Activated naive CD8-positive, alpha-beta T cell treated with anti-CD3 and anti-CD28 coated beads for 36 hours (primary cell): ENCODE measurements around the gene CYGB. TPM values are rescaled to one million over a fixed set of nuclear protein-coding genes. Genes with fewer than 3 reads are reported as not detected.

Source experiments
- DNase-seq: peaks from one replicate; pipeline ENCODE4 v3.0.0; 2021
- H3K27ac Mint-ChIP-seq: one replicate; pipeline ENCODE4 v1.8.0; 2022; ENCODE audit warnings: mild to moderate bottlenecking, moderate library complexity, mixed read lengths
- H3K27me3 Mint-ChIP-seq: one replicate; pipeline ENCODE4 v1.8.0; 2022; ENCODE audit warnings: mild to moderate bottlenecking, mixed read lengths
- H3K36me3 Mint-ChIP-seq: one replicate; pipeline ENCODE4 v1.8.0; 2021; ENCODE audit warnings: mild to moderate bottlenecking, mixed read lengths
- H3K4me1 Mint-ChIP-seq: one replicate; pipeline ENCODE4 v1.8.0; 2021; ENCODE audit warnings: mixed read lengths
- H3K4me3 Mint-ChIP-seq: one replicate; pipeline ENCODE4 v1.8.0; 2022; ENCODE audit warnings: mild to moderate bottlenecking, moderate library complexity, mixed read lengths
- H3K9me3 Mint-ChIP-seq: one replicate; pipeline ENCODE4 v1.8.0; 2022; ENCODE audit warnings: mixed read lengths
- total RNA-seq, 2 experiments: library from RNA; stranded (reverse); gene quantifications; one replicate each; pipeline ENCODE4 v1.2.3, GENCODE V29; 2021

The CYGB gene
- under 1 TPM; 0.33 to 0.62 TPM for total RNA-seq

DNA sequence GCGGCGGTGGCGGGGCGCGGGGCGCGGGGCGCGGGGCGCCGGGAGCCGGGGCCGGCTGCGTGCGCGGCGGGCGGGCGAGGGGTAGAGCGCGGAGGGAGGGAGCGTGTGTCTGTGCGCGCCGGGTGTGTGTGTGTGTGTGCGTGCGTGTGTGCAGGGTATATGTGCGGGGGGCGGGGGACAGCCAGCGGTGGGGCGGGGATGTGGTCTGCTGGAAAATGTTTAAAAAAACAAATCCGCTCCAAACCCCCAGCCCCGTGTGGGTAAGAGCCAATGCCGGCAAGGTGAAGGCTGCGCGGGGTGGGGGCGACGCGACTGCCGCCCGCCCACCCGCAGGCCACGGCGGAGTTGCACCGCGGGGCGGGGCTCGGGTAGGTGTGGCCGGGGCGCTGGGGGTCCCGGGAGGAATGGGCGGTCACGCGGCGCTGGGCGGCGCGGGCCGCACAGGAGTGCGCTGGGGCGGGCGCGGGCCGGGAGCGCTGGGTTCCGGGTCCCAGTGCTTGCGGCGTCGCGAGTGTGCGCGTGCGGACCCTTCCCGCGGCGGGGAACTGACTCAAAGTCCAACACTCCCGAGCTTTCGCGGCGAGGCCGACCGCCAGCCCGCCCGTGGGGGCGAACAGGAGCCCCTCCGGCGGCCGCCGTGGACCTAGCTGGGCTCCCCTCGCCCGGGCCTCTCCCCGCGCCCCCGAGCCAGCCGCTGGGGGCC is at the start of gene CYGB:
Gene CYGB, minus strand, starts transcription at position 132 of the 703 bp plus-strand sequence. CDS start 167 bp downstream, outside the sequence.
- H3K9me3 Mint-ChIP-seq: no peaks in the 10 kb centered on the region
- H3K27me3 Mint-ChIP-seq: peaks cover 21% of the 10 kb centered on the region
- no peaks in the 10 kb centered on the region for H3K36me3 Mint-ChIP-seq
- H3K4me3 Mint-ChIP-seq: peak within 1 kb of the TSS; percentile 32
- no peak within 1 kb of the TSS for H3K27ac Mint-ChIP-seq
- H3K4me1 Mint-ChIP-seq: peaks cover 3% of the 10 kb centered on the region
- DNase-seq: peak; percentile 36

DNA sequence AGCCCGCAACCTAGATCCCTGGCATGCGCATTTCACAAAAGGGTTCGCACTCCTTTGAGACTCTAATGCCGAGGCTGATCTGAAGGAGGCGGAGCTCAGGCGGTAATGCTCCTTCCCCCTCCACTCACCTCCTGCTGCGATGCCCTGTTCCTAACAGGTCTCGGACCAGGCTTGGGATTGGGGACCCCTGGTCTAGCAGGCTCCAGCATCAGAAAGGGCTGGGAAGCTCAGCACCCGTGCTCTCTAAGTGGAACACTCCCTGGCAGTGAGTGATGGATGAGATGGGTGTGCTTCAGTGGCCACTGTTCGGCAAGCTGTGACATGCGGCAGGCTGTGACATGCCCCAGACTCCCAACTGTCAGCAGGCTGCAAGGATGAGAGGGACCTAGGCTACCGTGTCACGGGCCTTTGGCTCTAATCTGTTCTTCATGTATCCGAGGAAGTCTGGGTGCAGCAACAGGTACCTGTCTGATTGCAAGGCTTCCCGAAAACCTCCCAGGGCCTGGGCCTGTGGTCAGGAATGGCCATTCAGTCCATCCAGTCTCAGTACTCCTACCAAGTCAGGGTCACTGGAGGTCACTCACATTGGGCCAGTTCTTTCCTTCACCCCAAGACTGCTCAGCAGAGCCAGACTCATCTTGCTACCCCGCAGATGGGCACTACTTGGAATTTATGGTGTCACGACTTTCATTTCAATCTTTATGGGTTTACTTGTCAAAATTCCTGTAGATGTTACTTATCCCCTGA is 49.4 kb upstream of the CYGB start:
- Mint-ChIP-seq H3K4me3 (no peak overlapping the region), H3K4me1 (peaks cover 4% of the 10 kb centered on the region), H3K36me3 (no peaks in the 10 kb centered on the region), H3K9me3 (no peaks in the 10 kb centered on the region), H3K27ac (no peak overlapping the region), H3K27me3 (peaks cover 71% of the 10 kb centered on the region)
- no peak for DNase-seq

DNA sequence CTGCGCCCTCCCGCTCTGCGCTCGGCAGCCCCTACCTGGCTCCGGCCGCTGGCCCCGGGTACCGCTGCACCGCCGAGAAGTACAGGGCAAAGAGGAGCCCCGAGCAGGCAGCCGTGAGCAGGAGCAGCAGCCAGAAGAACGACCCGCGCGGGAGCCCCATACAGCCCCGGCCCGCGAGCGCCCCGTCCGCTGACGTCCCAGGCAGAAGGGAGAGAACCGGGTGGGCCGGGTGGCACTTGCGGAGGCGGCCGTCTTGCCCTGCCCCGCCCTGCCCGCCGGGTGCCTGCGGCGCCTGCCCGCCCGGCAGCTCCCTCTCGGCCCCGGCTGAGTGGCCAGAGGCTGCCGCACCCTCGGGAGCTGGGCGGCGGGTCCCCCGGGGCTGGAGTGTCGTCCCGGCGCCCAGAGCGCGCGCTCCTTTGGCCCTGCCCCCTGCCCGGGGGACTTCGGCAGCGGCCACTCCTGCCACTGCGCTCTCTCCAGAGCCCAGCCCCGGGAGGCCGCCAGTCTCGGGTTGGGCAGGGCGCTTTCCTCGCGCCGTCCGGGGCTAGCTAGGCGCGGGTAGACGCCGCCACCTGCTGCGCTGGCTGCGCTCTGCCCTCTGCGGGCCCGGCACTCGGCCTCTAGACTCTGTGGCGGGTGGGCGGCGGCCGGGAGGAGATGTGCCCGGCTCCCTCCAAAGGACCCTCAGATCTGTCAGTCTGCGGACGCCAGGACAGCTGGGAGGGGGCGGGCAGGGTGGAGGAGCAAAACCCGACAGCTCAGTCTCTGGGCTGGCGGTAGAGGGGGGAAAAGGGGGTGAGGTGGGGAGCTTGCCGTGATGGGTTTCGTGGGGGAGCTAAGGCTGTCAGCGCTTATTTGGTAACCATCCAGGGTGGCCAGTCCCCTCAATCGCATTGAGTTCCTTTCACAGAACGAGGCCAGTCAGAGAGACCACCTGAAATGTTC is 48.4 kb upstream of the CYGB start, which contains the start of gene ST6GALNAC2:
Gene ST6GALNAC2, minus strand, starts transcription at position 212 of the 945 bp plus-strand sequence. Its CDS starts 52 bp downstream, at position 160.
- H3K27ac Mint-ChIP-seq: no peak within 1 kb of the TSS
- peaks cover 71% of the 10 kb centered on the region for H3K27me3 Mint-ChIP-seq
- H3K4me3 Mint-ChIP-seq: peak within 1 kb of the TSS; percentile 42
- H3K36me3 Mint-ChIP-seq: no peaks in the 10 kb centered on the region
- DNase-seq: peak; percentile 46
- H3K9me3 Mint-ChIP-seq: no peaks in the 10 kb centered on the region
- H3K4me1 Mint-ChIP-seq: peaks cover 4% of the 10 kb centered on the region

DNA sequence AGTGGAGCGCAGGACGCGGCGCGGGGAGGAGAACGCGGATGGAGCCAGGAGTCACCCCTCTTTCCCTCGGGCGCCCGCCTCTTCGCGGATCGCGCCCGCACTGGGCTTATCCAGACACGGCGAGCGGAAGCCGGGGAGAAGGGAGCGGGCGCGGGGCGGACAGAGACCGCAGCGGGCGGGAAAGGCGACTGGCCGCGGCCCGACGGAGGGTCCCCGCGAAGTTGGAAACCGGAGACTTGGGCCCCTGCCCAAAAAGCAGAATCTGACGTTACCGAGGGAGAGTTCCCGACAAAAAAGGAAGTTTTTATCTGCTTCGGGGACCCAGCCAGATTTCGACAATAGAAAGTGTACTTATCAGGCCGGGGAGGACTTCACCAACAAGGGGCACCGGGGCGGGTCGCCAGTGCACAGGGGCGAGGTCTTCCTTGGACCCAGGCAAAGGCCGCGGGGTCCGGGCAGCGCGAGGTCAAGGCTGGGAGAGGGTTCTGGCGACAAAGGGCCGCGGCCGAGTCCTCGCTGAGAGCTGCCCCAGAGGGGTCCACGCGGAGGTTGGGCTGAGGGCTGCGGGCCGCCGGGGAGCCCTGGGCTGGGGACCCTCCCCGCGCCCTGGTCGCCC is 47.6 kb upstream of the CYGB start:
- H3K4me1 Mint-ChIP-seq: peaks cover 4% of the 10 kb centered on the region
- H3K36me3 Mint-ChIP-seq: no peaks in the 10 kb centered on the region
- DNase-seq: no peak
- no peak overlapping the region for H3K27ac Mint-ChIP-seq
- H3K9me3 Mint-ChIP-seq: no peaks in the 10 kb centered on the region
- peak overlapping the region; percentile 42 for H3K4me3 Mint-ChIP-seq
- peaks cover 69% of the 10 kb centered on the region for H3K27me3 Mint-ChIP-seq

DNA sequence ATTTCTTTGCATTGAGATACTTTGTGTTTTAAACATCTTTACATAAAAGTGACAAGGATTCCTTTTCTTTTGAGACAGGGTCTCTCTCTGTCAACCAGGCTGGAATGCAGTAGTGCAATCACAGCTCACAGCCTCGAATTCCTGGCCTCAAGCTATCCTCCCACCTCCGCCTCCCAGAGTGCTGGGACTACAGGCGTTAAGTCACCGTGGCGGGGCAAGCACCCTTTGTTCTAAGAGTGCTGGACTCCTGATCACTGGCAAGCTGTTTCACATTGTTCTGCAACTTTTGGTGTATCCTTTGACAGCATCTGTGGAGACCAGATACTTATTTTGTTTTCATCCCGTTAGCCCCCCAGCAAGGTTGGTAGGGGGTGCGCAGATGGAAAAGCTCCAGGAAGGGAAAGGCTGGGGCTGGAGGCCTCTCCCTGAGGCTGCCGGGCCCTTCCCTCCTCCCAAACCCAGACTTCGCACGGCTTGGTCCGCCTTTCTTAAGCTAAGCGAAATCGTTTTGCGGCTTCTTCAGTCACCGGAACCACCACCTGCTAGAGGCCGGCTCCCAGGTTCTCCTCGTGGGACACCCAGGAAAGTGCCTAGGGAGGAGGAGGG is 47.0 kb upstream of the CYGB start:
- Mint-ChIP-seq H3K9me3 (no peaks in the 10 kb centered on the region), H3K36me3 (no peaks in the 10 kb centered on the region), H3K4me3 (peak overlapping the region; percentile 42), H3K27ac (no peak overlapping the region), H3K27me3 (peaks cover 62% of the 10 kb centered on the region), H3K4me1 (peaks cover 6% of the 10 kb centered on the region)
- DNase-seq: no peak

DNA sequence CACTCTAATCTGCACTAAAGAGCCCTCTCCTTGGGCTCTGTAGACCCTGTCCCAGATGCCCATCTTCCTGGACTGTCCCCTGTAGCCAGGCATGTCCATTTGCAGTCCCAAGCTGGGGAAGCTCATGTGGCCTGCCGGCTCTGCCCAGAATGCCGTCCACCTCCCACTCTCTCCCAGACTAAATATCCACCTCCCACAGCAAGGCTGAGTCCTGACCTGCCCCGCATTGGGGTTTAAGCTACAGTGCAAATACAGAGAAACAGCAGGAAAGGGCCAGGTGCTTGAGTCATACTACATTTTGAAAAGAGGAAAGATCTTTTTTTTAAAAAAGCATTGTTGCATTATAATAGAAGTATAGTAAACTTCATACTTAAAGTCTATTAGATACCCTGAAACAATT is 45.2 kb upstream of the CYGB start:
- no peak overlapping the region for H3K4me3 Mint-ChIP-seq
- H3K4me1 Mint-ChIP-seq: peaks cover 11% of the 10 kb centered on the region
- H3K27ac Mint-ChIP-seq: no peak overlapping the region
- H3K9me3 Mint-ChIP-seq: no peaks in the 10 kb centered on the region
- no peaks in the 10 kb centered on the region for H3K36me3 Mint-ChIP-seq
- DNase-seq: no peak
- H3K27me3 Mint-ChIP-seq: peaks cover 45% of the 10 kb centered on the region

DNA sequence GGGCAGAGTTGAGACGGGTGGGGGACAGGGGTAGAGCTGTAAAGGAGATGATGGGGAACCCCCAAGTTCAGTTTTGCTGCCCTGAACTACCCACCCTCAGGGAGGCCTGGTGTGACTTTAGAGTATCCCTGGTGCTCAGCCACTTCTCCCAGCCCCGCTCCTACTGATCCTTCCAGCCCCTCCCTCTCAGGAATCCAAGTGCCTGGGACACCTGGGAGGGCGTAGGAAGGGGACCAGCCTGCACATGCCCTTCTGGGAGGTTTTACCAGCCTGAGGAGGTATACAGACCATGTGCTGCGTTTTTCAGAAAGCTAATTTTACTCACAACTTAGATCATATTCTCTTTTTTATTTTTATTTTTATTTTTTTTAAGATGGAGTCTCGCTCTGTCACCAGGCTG is 44.0 kb upstream of the CYGB start:
- Mint-ChIP-seq H3K9me3 (no peaks in the 10 kb centered on the region), H3K36me3 (no peaks in the 10 kb centered on the region), H3K27ac (no peak overlapping the region), H3K27me3 (peaks cover 33% of the 10 kb centered on the region), H3K4me3 (no peak overlapping the region), H3K4me1 (peaks cover 11% of the 10 kb centered on the region)
- no peak for DNase-seq

DNA sequence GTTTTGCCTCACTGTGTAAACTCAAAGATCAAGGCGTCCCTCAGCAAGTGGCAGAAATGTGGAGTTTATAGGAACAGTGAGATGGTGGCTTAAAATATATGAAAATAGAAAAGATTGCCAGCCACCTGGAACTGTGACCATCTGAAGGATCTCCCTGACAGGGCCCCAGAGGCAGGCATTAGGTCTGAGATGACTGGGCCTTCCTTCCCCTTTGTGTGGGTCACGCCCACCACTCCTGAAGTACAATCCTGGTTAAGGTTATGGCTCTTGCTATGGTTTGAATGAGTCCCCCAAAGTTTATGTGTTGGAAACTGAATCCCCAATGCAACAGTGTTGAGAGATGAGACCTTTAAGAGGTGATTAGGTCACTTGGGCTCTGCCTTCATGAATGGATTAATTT is 41.8 kb upstream of the CYGB start:
- H3K36me3 Mint-ChIP-seq: no peaks in the 10 kb centered on the region
- H3K4me1 Mint-ChIP-seq: peaks cover 8% of the 10 kb centered on the region
- no peaks in the 10 kb centered on the region for H3K9me3 Mint-ChIP-seq
- DNase-seq: no peak
- no peak overlapping the region for H3K4me3 Mint-ChIP-seq
- peaks cover 17% of the 10 kb centered on the region for H3K27me3 Mint-ChIP-seq
- H3K27ac Mint-ChIP-seq: no peak overlapping the region

DNA sequence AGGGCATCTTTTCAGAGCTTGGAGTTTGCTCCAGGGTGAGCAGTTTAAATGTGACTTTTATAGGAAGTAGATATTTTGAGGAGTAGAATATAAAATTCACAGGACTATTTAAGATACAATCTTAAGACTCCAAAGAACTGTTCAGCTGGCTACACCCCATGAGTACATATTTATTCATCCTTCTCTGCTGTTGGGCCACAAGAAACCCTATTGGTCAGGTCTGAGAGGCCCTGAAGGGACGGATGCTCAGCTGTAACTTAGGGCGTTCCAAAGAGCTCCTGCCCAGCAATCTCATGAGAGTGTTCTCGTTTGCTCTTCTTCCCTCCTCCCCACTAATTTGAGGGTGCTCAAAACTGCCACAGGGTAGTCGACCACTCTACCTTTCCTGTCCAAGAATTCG is 40.9 kb upstream of the CYGB start:
- Mint-ChIP-seq H3K4me1 (peaks cover 8% of the 10 kb centered on the region), H3K27me3 (peaks cover 8% of the 10 kb centered on the region), H3K36me3 (no peaks in the 10 kb centered on the region), H3K4me3 (no peak overlapping the region), H3K27ac (no peak overlapping the region), H3K9me3 (no peaks in the 10 kb centered on the region)
- DNase-seq: no peak

DNA sequence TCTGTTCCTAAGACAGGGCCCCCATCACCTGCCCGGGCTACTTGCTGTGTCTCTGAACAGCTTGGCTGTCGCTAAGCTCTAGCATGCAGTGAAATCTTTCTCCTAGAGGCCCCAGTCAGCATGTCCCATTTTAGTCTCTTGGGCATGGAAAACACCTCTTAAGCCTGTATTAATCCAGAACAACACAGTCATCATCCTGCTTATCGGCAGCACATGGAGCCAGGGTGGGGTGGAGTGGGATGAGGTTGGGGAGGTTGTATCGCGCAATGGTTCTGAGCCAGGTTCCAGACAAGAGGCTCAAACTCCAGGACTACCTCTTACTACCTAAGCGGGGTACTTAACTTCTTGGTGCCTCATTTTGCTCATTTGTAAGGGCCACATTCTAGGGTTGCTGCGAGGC is 40.4 kb upstream of the CYGB start:
- Mint-ChIP-seq H3K27ac (no peak overlapping the region), H3K27me3 (peaks cover 4% of the 10 kb centered on the region), H3K9me3 (no peaks in the 10 kb centered on the region), H3K36me3 (no peaks in the 10 kb centered on the region), H3K4me3 (no peak overlapping the region), H3K4me1 (peaks cover 8% of the 10 kb centered on the region)
- DNase-seq: no peak

DNA sequence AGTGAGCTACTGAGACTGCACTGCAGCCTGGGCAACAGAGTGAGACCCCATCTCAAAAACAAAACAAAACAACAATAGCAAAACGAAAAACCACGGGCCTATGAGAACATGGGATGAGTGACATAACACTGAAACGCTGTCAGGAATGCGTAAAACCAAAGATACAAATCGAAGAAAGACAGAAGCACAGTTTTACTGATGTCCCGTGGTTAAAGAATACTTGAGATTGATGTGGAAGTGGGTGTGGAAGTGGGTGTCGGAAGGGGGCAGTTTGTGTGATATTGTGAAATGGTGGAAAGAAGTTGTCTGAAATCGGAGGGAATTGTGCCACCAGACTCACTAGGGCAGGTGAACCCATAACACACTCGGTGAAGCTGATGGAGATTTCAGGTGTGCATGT is 38.7 kb upstream of the CYGB start:
- H3K36me3 Mint-ChIP-seq: no peaks in the 10 kb centered on the region
- no peaks in the 10 kb centered on the region for H3K27me3 Mint-ChIP-seq
- no peak for DNase-seq
- H3K4me3 Mint-ChIP-seq: no peak overlapping the region
- no peak overlapping the region for H3K27ac Mint-ChIP-seq
- no peaks in the 10 kb centered on the region for H3K9me3 Mint-ChIP-seq
- H3K4me1 Mint-ChIP-seq: peaks cover 8% of the 10 kb centered on the region

DNA sequence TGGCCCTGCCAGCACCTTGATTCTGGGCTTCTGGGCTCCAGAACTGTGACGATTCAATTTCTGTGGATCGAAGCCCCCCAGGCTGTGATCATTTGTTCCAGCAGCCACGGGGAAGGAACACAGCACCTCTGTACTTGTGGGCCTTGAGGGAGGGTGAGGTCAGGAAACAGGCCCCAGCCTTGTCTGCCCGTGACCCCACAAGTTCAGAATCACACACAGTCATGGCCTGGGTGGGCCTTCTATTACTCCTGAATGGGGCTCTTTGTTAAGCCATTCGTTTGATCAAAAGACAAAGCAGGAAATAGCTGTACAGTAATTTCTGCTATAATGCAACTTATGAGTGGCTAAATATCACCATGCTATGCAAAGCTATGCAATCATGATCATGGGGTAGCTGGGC is 38.1 kb upstream of the CYGB start:
- Mint-ChIP-seq H3K4me1 (peaks cover 8% of the 10 kb centered on the region), H3K9me3 (no peaks in the 10 kb centered on the region), H3K27me3 (no peaks in the 10 kb centered on the region), H3K27ac (no peak overlapping the region), H3K36me3 (peaks cover 1% of the 10 kb centered on the region), H3K4me3 (no peak overlapping the region)
- no peak for DNase-seq

DNA sequence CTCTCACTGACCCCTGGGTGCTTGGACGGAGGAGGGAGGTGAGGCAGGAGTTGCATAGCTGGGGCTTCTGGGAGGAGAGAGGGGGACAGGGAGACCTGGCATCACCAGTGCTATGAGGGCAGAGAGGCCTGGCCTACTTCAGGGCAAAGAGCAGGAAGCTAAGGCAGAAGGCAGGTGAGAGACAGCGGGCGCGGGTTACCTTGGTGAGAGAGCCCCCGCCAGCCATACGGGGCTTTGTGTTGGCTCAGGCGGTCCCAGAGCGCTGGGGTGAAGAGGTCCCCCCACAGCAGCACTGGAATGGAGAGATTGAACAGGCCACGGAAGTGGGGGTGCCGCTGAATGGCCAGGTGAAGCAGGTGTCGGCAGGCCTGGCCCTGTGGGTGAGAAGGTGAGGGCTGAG is 36.7 kb upstream of the CYGB start:
- Mint-ChIP-seq H3K36me3 (peaks cover 4% of the 10 kb centered on the region), H3K27ac (no peak overlapping the region), H3K9me3 (no peaks in the 10 kb centered on the region), H3K27me3 (no peaks in the 10 kb centered on the region), H3K4me1 (peaks cover 1% of the 10 kb centered on the region), H3K4me3 (no peak overlapping the region)
- no peak for DNase-seq

DNA sequence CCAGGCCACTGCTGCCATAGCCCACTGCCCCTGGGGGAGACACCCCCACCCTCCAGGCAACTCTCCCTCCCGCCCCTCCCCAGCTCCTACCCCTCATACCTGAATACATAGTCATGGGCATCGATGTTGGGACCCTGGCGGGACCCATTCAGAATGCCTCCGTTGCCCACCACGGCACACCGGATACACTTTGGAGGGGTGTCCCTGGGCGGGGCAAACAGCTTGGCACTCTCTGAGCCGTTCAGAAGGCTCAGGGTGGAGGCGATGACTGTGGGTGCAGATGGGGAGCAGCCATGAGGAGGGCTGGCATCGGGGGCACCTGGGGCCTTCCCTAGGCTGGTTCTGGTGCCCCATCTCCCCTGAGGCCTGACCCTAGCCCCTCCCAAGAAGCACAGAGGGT is 35.6 kb upstream of the CYGB start:
- Mint-ChIP-seq H3K4me1 (peaks cover 2% of the 10 kb centered on the region), H3K4me3 (no peak overlapping the region), H3K27ac (no peak overlapping the region), H3K9me3 (no peaks in the 10 kb centered on the region), H3K27me3 (no peaks in the 10 kb centered on the region), H3K36me3 (peaks cover 4% of the 10 kb centered on the region)
- DNase-seq: no peak
